SKM-1 (cell line): ENCODE results near the gene KCNA2.

Experiments
- DNase-seq: peaks from one replicate; lab custom pipeline; 2025; ENCODE audit not compliant: unreplicated experiment; lab: John Stamatoyannopoulos, UW

The KCNA2 gene

DNA sequence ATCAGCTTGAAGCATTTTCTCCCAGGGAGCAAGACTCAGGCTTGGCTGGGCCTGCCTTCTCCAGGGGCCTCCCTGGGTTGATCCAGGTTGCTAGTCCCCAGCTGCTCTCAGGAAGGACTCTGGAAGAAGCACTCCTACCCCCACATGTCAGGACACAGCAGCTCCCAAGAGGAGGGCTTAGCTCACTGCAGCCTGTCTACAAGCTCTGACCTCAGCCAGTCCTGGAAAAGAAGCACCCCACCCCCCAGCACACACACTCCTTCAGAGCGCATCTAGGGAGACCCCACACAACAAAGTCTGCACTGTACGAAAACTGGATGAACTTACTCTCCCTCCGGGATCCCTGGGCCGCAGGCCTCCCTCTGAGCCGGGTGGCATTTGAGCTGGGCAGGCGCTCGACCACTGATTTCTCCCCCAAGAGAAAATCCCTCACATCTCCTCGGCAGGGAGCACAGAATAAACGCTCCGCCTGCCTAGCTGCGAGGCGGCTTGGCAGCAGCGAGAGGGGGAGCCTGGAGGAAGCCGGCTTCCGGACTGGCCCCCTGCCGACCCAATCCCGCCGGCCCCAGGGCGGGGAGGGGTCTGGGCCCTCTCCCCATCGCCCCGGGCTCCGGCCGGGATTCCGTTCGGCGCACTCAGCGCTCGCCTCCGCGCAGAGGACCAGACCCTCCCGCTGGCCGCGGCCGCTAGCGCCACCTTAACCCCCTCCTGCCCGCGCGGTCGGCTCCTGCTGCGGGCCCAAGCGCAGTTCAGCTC is at the start of gene KCNA2:
Gene KCNA2 (minus strand): TSS at position 458 of the 756 bp plus-strand sequence. CDS start 1,576 bp downstream, outside the sequence.
- no peak for DNase-seq

DNA sequence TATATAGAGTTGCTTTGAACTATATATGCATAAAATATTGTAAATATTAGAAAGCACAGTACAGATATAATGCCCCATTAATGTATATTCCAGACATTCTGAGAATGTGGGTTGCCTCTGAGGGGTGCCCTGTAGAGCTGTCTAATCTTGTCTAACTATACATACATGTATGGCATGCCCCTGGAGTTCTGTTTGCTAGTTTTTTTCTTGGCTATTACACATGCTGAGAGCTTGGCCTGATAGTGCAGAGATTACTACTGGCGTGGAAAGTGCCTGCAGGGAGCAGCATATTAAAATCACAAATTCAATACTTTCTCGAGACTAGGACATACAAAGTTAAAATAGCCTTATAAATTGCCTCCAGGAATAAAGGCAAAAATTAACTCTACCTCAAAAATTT is 44.5 kb upstream of the KCNA2 start:
- no peak for DNase-seq

GRCh38 chr1:110648417-110648816 is 42.3 kb upstream of the KCNA2 start:
- no peak for DNase-seq

GRCh38 chr1:110647254-110647891 is 41.2 kb upstream of the KCNA2 start:
- no peak for DNase-seq

DNA sequence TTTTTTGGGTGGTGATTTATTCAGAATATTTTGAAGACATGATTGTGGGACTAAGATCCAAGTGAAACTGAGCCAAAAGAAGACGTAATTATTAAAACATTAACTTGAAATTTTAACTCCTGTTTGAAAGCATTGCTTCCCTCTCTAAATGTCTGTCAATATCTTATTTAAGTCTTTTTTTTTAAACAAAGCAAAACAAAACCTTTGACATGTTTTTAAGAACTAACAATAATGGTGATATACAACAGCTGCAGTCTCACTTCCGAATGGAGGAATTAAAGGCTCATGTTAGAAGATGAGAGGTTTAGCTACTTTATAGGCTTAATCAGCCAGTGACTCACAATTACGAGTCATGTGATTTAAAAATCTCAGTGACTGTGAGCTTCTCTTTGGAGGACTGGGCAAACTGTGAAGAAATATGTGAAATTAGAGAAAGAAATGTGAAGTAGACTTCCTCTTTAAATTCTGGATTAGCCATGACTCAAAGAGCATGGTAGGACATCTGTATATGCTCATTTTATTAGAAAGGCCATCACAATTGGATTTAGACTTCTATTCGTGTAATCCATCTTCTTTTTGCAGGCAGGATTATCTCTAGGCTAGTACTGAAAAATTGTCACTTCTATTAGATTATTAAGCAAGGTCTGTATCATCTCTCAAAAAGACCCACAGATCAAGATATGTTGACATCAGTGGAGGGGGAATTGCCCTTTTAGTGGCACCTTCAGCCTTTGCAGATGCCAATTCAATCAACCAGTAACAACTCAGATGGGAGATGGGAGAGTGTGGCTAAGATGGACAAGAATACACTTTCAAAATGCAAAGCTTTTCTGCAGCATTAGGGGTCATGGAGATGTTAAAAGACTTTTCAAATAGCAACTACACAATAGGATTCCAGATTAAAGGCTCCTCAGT is 39.9 kb upstream of the KCNA2 start:
- no peak for DNase-seq

DNA sequence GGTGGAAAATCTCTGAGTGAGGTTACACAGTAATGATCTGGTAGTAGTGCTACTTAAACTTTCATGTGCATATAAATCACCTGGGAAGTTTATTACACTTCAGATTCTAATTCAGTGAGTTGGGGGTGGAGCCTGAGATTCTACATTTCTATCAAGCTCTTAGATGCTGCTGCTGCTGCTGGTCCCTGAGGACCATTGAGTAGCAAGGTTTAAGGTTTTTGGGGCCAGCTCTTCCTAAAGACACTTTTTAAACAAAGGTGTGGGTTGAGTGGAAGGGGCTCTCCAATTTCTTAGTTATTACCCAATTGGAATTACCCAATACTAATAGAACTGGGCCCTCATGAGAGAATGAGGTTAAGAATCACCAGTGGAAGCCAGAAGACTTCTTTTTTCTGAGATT is 39.1 kb upstream of the KCNA2 start:
- no peak for DNase-seq

- no peak for DNase-seq
Observed at GRCh38 chr1:110643879-110644472, 37.8 kb upstream of the KCNA2 start.

GRCh38 chr1:110639724-110640386 is 33.7 kb upstream of the KCNA2 start:
- no peak for DNase-seq

DNA sequence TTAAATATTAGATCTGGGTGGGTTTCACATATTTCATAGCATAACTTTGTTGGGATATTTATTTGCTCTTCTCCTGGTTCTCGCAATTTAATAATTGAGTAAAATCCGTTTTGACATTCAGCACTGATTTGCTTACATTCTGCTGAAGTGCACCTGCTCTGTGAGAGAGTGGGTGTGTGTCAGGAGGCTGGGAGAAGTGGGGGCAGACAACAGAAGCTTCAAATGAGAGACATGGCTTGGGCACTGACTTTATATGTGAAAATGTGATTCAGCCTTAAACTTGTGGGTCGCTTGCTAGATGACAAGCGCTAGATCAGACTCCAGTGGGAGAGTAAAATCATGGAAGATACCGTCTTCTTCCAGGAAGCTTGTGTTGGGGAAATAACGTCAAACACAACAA is 32.4 kb upstream of the KCNA2 start:
- no peak for DNase-seq

GRCh38 chr1:110638058-110638457 is 31.9 kb upstream of the KCNA2 start:
- no peak for DNase-seq

GRCh38 chr1:110637475-110637874 is 31.3 kb upstream of the KCNA2 start:
- no peak for DNase-seq

- no peak for DNase-seq
Observed at GRCh38 chr1:110636149-110636935, 30.2 kb upstream of the KCNA2 start.

DNA sequence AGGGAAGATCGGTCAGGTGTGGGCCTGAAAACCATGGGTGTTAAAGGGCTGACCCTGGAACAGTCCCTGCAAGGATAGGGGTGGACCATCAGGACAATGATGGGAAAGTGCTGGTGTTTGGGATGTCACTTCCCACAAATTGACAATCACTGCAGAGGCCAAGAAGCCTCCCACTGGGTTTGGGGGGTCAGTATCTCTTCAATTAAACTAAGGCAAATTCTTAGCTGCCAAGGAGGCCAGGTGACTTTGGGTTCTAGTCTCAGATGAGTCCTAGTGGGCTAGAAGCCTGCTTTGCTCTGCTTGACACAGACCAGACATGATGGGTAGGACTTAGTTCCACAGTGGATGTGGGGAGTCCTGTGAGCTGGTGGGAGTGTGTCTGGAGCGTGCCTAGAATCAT is 29.3 kb upstream of the KCNA2 start:
- DNase-seq, result no peak

- DNase-seq, result no peak
Observed at GRCh38 chr1:110634455-110635311, 28.5 kb upstream of the KCNA2 start.

DNA sequence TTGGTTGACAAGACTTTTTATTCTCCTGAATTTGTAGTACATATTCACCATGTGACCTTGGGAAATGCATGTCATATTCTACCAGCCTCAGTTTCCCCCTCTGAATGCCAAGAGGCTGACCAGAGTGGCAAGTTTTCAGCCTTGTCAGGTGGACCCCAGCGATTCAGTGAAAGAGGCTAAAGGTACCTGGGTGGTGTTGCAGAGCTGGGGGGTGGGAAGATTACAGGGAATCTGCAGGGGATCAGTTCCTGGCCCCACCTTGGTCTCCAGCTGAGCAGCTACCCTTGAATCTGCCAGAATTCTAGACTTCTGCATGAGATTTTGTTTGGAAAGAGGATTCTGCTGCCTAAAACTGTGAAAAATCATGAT is 27.9 kb upstream of the KCNA2 start:
- DNase-seq, result no peak

GRCh38 chr1:110633646-110634030 is 27.5 kb upstream of the KCNA2 start:
- DNase-seq, result no peak

DNA sequence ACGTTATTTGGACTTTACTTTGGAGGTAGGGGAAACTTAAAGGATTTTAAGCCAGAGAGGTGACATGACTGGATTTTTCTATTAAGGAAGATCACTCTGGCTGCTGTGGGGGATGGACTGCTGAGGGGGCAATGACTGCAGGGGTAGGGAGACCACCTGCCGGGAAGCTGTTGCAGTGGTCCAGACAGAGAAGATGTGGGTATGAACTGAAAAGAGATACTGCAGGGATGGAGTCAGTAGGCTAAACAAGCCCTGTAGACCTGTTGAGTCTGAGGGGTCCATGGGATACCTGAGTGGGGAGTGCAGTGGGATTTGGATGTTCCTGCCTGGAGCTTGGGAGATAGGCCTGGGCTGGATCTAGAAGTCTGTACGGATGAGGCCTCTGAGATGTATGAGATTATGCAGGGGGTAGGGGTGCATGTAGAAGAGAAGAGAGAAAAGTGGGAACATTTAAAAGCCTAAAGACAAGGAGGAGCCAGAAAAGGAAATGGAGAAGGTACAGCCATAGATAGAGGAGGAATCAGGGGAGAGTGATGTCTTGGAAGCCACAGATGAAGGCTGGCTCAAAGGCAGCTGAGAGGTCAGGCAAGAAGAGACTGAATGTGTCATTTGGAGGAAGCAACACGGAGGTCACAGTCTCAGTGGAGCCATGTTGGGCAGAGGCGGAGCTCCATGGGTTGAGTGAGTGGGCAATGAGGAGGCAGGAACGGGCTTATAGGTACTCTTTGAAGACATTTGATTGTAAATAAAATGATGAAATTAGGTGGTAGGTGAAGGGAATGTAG is 25.9 kb upstream of the KCNA2 start:
- no peak for DNase-seq
